Measurements from ENCODE around the gene CSAD.
A peak's percentile ranks its signal among the peaks of the same experiment; 100 is the strongest.
"Not testable (repeated sequence)": the region's sequence is repeated elsewhere in the genome, so short reads cannot be mapped to it uniquely, and the experiment has no call there.

Gene CSAD

GRCh38 chr12:53176750-53177149 is 4.0 kb downstream of the CSAD start:
- no peak for DNase-seq

- peak; percentile 5 to 36 for DNase-seq
These were observed 5.7 kb downstream of the CSAD start for GRCh38 chr12:53174881-53175491.

DNA sequence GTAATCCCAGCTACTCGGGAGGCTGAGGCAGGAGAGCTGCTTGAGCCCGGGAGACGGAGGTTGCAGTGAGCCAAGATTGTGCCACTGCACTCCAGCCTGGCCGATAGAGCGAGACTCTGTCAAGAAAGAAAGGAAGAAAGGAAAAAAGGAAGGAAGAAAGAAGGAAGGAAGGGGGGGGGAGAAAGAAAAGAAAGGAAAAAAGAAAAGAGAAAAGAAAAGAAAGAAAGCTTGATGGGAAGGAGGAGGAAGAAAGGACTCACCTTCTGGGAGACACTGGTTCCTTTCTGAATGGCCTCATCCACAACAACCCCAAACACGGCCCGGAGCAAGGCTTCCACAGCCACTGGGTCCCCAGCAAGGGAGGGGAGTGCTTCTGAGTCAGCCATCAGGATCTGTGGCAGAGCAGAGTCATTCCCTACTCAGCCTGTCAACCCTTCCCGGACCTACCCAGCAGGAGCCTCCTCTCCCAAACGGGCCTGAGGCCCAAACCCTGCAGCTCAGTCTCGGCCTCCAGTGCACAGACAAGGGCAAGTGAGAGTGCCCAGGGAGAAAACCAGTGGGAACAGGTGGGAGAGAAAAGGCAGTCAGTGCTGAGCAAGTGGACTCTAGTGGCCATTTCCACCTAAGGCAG is 7.5 kb downstream of the CSAD start:
- no peak for DNase-seq

- DNase-seq = no peak
These were observed 8.4 kb downstream of the CSAD start for GRCh38 chr12:53172352-53172751.

- DNase-seq = no peak
These were observed 8.9 kb downstream of the CSAD start for GRCh38 chr12:53171725-53172329.

GRCh38 chr12:53170876-53171724 is 9.6 kb downstream of the CSAD start:
- no peak for DNase-seq

DNA sequence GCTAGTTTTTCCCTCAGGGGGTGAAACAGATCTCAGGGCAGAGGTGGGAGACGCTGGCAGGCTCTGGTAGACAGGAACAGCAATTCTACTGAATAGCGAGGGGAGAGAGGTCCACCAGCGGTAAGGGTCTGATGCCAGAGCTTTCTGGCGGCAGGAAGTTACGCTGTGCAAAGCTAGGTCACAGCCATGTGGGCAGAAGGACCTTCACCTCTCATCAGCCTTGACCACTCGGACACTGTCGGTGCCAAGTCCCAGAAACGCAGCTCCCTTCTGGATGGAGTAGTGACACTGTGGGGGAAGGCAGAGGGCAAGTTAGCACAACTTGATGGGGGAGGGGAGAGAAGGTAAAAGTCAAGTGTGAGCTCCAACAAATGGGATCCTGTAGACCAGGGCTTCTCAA is 10.5 kb downstream of the CSAD start:
- DNase-seq = no peak

- no peak for DNase-seq
These were observed 11.1 kb downstream of the CSAD start for GRCh38 chr12:53169644-53170043.

GRCh38 chr12:53166837-53167236 is 13.9 kb downstream of the CSAD start:
- no peak for DNase-seq

GRCh38 chr12:53163008-53163407 is 17.7 kb downstream of the CSAD start:
- DNase-seq = not testable (repeated sequence)

DNA sequence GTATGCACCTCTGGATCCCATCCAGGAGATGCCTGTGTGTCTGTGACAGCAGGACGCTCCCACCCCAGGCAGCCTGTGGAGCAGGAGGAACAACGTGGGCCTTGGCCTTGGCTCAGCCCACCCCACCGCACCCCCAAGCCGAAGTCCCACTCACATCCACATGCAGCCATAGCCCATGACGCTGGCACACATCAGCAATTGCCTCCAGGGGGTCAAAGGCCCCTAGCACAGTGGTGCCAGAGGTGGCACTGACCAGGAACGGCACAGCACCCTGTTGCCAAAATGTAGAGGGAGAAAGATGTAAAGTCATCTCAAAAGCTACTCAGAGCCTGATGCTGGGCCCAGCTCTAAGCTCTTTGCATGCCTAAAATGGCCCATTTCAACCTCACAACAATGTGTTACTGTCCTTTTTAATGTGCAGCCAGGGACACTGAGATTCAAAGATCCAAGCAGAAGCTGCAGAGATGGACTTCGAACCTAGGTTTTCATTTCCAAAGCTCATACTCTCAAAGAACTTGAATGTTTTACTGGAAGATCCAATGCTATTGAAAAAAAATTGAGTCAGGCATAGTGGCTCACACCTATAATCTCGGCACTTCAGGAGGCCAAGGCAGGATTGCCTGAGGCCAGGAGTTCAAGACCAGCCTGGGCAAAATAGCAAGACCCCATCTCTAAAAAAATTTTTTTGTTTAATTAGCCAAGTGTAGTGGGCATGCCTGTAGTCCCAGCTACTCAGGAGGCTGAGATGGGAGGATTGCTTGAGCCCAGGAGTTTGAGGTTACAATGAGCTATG is 19.4 kb downstream of the CSAD start:
- DNase-seq = no peak

DNA sequence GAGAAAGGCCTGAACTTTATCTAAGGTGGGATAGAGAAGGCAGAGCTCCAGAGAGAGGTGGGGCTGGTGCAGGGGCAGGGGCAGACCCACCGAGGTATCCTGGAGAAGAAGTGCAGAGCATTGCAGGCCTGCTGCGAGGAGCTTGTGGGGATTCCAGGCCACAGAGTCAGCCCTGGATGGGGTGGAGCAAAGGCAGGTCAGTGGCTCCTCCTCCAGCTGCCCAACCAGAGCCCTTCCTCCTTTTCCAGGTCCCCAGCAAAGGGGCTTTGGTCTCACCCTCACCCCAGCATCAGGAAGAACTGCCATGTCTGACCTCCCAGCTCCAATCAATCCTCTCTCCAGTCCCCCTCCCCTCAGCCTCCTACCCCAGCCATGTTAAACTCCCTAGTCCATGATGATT is 20.1 kb downstream of the CSAD start:
- DNase-seq = no peak

GRCh38 chr12:53160000-53160399 is 20.7 kb downstream of the CSAD start:
- no peak for DNase-seq

- DNase-seq = peak; percentile 54 to 83
These were observed 21.4 kb downstream of the CSAD start for GRCh38 chr12:53159195-53159839.

DNA sequence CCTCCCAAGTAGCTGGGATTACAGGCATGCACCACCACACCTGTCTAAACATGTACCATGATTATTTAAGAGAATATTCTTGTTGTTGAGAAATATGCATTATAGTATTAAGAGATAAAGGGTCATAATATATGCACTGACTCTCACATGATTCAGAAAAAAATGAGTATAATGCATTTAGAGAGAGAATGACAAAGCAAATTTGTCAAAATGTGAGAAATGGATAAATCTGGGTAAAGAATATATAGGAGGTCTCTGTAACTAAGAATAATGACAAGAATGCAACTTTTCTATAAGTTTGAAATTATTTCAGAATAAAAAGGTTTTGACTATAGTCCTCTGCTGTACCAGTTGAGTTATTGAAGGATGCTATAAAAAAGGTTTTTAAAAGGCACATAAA is 28.3 kb downstream of the CSAD start:
- DNase-seq = no peak

DNA sequence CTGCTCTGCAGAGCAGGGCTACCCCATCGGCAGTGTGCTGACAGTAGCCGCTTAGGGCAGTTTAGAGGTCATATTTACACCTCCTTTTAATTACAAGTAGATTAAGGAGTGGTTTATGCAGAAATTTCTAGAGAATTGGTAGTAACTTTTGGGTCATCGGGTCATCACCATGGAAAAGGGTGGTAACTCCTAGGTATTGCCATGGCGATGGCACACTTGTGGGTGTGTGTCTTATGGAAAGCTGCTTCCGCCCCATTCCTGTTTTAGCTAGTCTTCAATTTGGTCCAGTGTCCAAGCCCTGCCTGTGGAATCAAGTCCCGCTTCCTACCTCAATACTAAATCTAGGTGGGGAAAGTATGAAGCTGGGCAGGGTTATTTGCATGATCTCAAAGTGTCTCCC is 29.7 kb downstream of the CSAD start:
- DNase-seq = no peak

DNA sequence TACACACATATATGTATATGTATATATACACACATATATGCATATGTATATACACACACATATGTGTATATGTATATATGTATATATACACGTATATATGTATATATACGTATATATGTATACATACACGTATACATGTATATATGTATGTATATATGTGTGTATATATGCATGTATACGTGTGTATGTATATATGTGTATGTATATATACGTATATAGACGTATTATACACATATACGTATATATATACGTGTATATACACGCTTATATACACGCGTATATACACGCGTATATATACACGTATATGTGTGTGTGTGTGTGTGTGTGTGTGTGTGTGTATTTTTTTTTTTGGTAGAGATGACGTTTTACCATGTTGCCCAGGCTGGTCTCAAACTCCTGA is 33.1 kb downstream of the CSAD start:
- no peak for DNase-seq

GRCh38 chr12:53147181-53147580 is 33.5 kb downstream of the CSAD start:
- no peak for DNase-seq

- no peak for DNase-seq
These were observed 35.1 kb downstream of the CSAD start for GRCh38 chr12:53145383-53146260.

- no peak for DNase-seq
These were observed 37.4 kb downstream of the CSAD start for GRCh38 chr12:53143355-53143754.

GRCh38 chr12:53133722-53134121 is 47.0 kb downstream of the CSAD start:
- no peak for DNase-seq
